Activated naive CD8-positive, alpha-beta T cell treated with anti-CD3 and anti-CD28 coated beads, Interleukin-2, amount 10 ng/mL, durations not matched to agents 7 days and 5 days (primary cell): ENCODE measurements around the gene CLDN6. TPM values are rescaled to one million over a fixed set of nuclear protein-coding genes. Genes with fewer than 3 reads are reported as not detected.

ENCODE experiments used
- ATAC-seq: fragments of 150-1000 bp; cut with Tn5 transposase; one replicate; pipeline ENCODE4 v1.10.0; 2021; ENCODE audit warnings: low read depth, moderate library complexity
- POLR2A ChIA-PET: fragments of 350-600 bp; sonication (Branson Sonifier 250); formaldehyde crosslinking; loops from one replicate; lab custom pipeline; 2021; ENCODE audit warnings: antibody characterized with exemption; lab: Charles Lee
- DNase-seq: peaks from one replicate; pipeline ENCODE4 v3.0.0; 2021
- H3K27ac Mint-ChIP-seq: one replicate; pipeline ENCODE4 v1.8.0; 2022; ENCODE audit warnings: mild to moderate bottlenecking, mixed read lengths
- H3K27me3 Mint-ChIP-seq: one replicate; pipeline ENCODE4 v1.8.0; 2022; ENCODE audit warnings: mild to moderate bottlenecking, moderate library complexity, mixed read lengths
- H3K36me3 Mint-ChIP-seq: one replicate; pipeline ENCODE4 v1.8.0; 2021; ENCODE audit warnings: mild to moderate bottlenecking, mixed read lengths
- H3K4me1 Mint-ChIP-seq: one replicate; pipeline ENCODE4 v1.8.0; 2021; ENCODE audit warnings: mixed read lengths
- H3K4me3 Mint-ChIP-seq: one replicate; pipeline ENCODE4 v1.8.0; 2022; ENCODE audit warnings: mild to moderate bottlenecking, moderate library complexity, mixed read lengths
- H3K9me3 Mint-ChIP-seq: one replicate; pipeline ENCODE4 v1.8.0; 2021; ENCODE audit warnings: mixed read lengths
- total RNA-seq, 2 experiments: library from RNA; stranded (reverse); gene quantifications; one replicate each; pipeline ENCODE4 v1.2.3, GENCODE V29; 2021

Gene CLDN6
- total RNA-seq, 2 experiments from 2014 or later, result not detected

DNA sequence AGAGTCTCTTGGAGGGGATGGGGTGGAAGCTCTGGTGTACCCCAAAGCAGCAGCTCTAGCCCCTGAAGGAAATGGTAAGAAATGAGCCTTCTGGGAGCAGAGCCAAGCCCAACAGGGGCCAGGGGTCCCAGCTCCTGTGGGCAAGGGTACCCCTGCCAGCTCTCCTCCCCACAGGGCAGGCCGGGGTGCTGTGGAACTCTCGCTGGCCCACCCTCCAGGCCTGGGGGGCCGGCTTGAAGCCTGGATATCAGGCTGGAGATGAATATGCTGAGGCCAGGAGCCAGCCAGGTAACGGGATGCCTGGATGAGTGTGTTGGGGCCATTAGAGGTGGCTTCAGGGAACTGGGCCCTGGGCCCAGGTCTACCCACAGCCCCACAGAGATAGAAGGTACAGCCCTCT is 17.4 kb downstream of the CLDN6 start:
- Mint-ChIP-seq H3K4me3 (no peak overlapping the region), H3K4me1 (peaks cover 3% of the 10 kb centered on the region)
- POLR2A ChIA-PET, result interaction anchor here (0.6 to 0.9 kb wide), 2 partner anchors 23 to 545 kb away, joined by 3 read pairs; partner anchors contain the start of genes HCFC1R1 and THOC6

GRCh38 chr16:2999929-3000328 is 18.1 kb downstream of the CLDN6 start:
- peaks cover 3% of the 10 kb centered on the region for H3K27me3 Mint-ChIP-seq
- ATAC-seq (no peak), DNase-seq (no peak)
- H3K4me3 Mint-ChIP-seq, result no peak overlapping the region
- H3K9me3 Mint-ChIP-seq, result no peaks in the 10 kb centered on the region
- POLR2A ChIA-PET, result interaction anchor here (0.9 kb wide), 1 partner anchor 24 kb away, joined by 3 read pairs; the partner anchor contains the start of genes HCFC1R1 and THOC6
- H3K36me3 Mint-ChIP-seq, result no peaks in the 10 kb centered on the region
- no peak overlapping the region for H3K27ac Mint-ChIP-seq
- H3K4me1 Mint-ChIP-seq, result peaks cover 2% of the 10 kb centered on the region

More for the DNA sequence above, 17.4 kb downstream of the CLDN6 start:
- Mint-ChIP-seq H3K27me3 (peaks cover 6% of the 10 kb centered on the region), H3K36me3 (no peaks in the 10 kb centered on the region), H3K9me3 (no peaks in the 10 kb centered on the region), H3K27ac (no peak overlapping the region)
- no peak for ATAC-seq
- no peak for DNase-seq

DNA sequence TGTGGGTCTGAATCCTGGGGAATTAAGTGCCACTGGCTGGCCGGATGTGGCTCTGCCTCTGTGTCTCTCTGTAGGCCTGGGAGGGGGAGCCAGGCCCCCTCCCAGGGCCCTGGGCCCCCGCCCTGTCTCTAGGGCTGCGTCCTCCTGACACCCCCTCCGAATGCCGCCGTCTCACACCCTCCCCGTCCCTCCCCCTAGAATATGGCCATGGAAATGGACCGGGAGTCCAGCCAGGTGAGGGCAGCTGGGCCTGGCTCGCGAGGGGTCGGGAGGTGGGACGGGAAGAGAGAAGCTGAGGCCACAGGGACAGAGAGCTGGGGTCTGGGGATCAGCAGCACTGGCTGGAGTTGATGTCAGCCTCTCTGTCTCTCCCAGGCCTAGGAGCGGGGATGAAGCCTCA is 21.7 kb downstream of the CLDN6 start:
- Mint-ChIP-seq H3K36me3 (no peaks in the 10 kb centered on the region), H3K9me3 (no peaks in the 10 kb centered on the region), H3K4me3 (no peak overlapping the region), H3K4me1 (no peaks in the 10 kb centered on the region), H3K27me3 (no peaks in the 10 kb centered on the region), H3K27ac (no peak overlapping the region)
- DNase-seq, result no peak
- ATAC-seq, result no peak
- POLR2A ChIA-PET, result interaction anchor here (2.1 kb wide), 1 partner anchor 16 kb away, joined by 4 read pairs; the partner anchor contains the start of gene PKMYT1

GRCh38 chr16:2992383-2993081 is 25.5 kb downstream of the CLDN6 start:
- Mint-ChIP-seq H3K27ac (no peak overlapping the region), H3K9me3 (no peaks in the 10 kb centered on the region), H3K27me3 (peaks cover 4% of the 10 kb centered on the region), H3K36me3 (no peaks in the 10 kb centered on the region), H3K4me3 (no peak overlapping the region), H3K4me1 (no peaks in the 10 kb centered on the region)
- no peak for ATAC-seq
- DNase-seq, result no peak
- POLR2A ChIA-PET, result no interaction called here

DNA sequence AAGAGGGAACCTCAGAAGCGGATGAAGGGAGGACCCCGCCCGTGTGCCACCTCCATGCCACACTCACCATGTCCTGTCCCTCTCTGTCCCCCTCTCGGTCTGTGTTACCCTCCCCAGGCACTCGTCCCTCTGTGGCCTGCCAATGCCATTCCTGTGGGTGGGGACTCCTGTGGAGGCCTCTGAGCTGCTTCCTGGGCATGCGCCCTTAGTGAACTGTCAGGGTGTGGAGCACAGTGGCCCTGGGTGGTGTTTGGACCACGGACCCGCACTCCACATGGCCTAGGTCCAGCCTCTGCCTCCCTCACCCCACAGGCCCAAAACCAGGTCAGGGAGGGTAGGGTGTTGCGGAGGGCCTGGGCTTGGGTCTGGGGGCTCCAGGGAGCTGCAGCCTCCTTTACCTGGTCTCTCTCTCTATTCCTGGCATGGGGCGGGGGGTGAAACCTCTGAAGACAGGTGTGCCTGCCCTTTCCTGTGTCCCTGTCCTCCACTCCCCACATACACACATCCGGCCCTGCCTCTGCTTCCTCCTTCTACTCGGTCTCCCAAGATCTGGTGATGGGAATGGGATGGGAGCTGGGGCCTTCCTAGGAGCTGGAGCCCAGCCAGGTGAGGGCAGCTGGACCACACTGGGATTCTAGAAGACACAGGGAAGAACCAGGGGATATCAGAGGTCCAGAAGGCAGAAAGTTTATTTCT is 26.3 kb downstream of the CLDN6 start:
- no peak for ATAC-seq
- Mint-ChIP-seq H3K4me1 (no peaks in the 10 kb centered on the region), H3K27me3 (peaks cover 4% of the 10 kb centered on the region), H3K36me3 (no peaks in the 10 kb centered on the region), H3K4me3 (no peak overlapping the region), H3K9me3 (no peaks in the 10 kb centered on the region), H3K27ac (no peak overlapping the region)
- DNase-seq, result no peak
- POLR2A ChIA-PET, result interaction anchor here (1.2 kb wide), 1 partner anchor 11 kb away, joined by 4 read pairs; no protein-coding TSS in a partner anchor

DNA sequence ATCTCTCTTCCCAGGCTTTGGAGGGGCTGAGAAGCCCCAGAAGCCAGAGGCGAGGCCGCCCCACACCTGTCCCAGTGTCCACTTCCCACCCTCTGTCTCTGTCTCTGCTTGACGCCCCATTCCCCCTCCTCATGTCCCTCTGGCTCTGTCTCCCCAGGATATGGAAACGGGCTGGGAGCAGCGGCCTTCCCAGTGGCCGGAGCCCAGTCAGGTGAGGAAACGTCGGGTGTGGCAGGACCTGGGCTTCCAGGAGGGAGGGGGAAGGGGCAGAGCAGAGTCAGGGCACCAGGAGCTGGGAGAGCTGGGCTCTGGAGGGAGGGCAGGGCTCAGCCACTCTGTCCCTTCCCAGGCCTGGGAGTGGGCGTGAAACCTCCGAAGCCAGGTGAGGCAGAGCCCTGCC is 27.1 kb downstream of the CLDN6 start:
- Mint-ChIP-seq H3K9me3 (no peaks in the 10 kb centered on the region), H3K27me3 (peaks cover 4% of the 10 kb centered on the region), H3K4me1 (no peaks in the 10 kb centered on the region), H3K36me3 (no peaks in the 10 kb centered on the region), H3K27ac (no peak overlapping the region), H3K4me3 (no peak overlapping the region)
- no peak for ATAC-seq
- no peak for DNase-seq
- POLR2A ChIA-PET, result interaction anchor here (1.2 kb wide), 1 partner anchor 10 kb away, joined by 4 read pairs; no protein-coding TSS in a partner anchor

DNA sequence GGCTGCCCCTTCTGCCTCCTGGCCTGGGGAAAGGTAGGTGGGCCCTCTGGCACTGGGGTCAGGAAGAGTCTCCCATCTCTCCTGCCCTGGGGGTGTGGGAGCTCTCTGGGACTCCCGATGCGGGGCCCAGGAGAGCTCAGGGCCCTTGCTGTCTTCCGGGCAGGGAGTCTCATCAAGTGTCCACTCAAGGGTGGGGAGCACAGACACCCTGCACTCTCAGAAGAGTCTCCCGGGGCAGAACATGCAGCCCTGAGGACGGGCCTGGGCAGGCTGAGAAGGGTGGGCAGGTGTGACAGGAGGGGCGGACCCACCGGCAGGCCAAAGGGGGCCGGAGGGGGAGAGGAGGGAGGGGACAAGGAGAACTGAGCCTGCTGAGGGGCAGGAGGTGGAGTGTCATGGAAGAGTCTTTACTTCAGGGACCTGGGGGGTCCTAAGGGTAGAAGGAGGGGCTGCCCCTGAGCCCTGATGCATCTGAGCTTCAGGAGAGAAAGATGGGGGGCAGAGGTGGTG is 29.3 kb downstream of the CLDN6 start:
- POLR2A ChIA-PET, result no interaction called here

DNA sequence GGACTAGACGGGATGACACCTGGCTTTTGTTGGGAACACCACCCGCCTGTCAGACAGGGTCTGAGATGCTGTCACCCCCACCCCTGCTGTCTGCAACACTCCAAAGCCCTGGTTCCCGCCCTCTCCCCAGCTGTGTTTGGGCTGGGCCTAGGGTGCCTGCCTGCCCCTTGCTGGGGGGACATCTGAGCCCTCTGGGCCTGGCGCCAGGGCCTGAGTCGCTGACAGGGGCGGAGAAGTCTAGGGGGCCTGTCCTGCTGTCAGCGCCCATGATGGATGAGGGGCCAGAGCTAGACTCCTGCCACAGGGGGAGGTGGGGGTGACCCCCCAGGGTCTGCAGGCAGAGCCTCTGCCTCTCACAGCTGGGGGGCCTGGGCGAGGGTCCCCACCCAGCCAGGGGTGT is 30.1 kb downstream of the CLDN6 start:
- Mint-ChIP-seq H3K4me3 (no peak overlapping the region), H3K27ac (no peak overlapping the region), H3K4me1 (peaks cover 4% of the 10 kb centered on the region), H3K27me3 (peaks cover 10% of the 10 kb centered on the region), H3K36me3 (no peaks in the 10 kb centered on the region), H3K9me3 (no peaks in the 10 kb centered on the region)
- DNase-seq (no peak), ATAC-seq (no peak)
- POLR2A ChIA-PET, result no interaction called here

More for the DNA sequence above, 29.3 kb downstream of the CLDN6 start:
- H3K4me3 Mint-ChIP-seq, result no peak overlapping the region
- no peaks in the 10 kb centered on the region for H3K36me3 Mint-ChIP-seq
- H3K9me3 Mint-ChIP-seq, result no peaks in the 10 kb centered on the region
- no peak overlapping the region for H3K27ac Mint-ChIP-seq
- H3K27me3 Mint-ChIP-seq, result peaks cover 7% of the 10 kb centered on the region
- H3K4me1 Mint-ChIP-seq, result peaks cover 4% of the 10 kb centered on the region
- DNase-seq (no peak), ATAC-seq (no peak)

DNA sequence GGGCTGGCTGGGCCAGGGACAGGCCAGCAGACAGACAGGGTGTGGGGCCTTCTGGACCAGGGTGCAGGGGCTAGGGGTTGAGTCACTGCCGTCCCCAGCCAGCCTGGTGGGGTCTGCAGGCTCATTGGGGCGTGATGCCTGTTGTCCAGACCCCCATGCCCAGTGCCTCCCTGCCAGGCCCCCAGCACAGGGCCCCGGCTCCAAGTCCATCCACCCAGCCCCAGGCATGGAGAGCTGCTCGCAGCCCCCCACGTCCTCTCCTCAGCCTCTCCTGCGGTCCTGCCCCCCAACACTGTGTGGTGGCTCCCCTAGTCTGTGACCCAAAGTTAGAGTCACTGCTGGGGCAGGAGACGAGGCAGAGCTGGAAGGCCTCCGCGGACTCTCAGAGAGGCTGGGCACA is 30.7 kb downstream of the CLDN6 start:
- Mint-ChIP-seq H3K27me3 (peaks cover 10% of the 10 kb centered on the region), H3K36me3 (no peaks in the 10 kb centered on the region), H3K4me3 (no peak overlapping the region), H3K4me1 (peaks cover 4% of the 10 kb centered on the region), H3K27ac (no peak overlapping the region), H3K9me3 (no peaks in the 10 kb centered on the region)
- DNase-seq (no peak), ATAC-seq (no peak)
- POLR2A ChIA-PET, result no interaction called here

GRCh38 chr16:2986623-2987188 is 31.3 kb downstream of the CLDN6 start:
- Mint-ChIP-seq H3K36me3 (no peaks in the 10 kb centered on the region), H3K27me3 (peaks cover 10% of the 10 kb centered on the region), H3K9me3 (no peaks in the 10 kb centered on the region), H3K27ac (no peak overlapping the region), H3K4me1 (peaks cover 4% of the 10 kb centered on the region), H3K4me3 (no peak overlapping the region)
- ATAC-seq, result no peak
- no peak for DNase-seq
- POLR2A ChIA-PET, result no interaction called here

DNA sequence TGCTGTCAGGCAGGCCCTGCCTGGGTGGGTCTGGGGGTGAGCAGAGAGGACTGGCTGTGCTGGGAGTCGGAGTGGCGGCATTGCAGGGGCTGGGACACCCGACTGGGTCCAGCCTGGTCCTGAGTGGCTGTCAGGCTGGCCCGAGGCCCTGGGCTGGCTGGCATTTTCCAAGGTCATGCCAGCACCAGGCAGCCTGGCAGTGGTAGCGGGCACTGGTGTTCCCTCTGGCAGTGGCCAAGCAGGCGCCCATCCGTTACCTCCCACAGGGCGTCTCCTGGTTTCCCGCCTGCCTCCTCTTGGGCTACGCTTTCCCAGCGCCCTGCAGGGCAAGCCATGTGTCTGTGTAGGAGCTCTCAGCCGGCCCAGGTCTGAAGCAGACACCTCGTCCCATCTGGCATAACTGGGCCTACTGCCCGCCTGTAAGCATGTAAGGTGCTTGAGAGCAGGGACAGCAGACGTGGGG is 32.1 kb downstream of the CLDN6 start:
- ATAC-seq (no peak), DNase-seq (no peak)
- Mint-ChIP-seq H3K27me3 (peaks cover 10% of the 10 kb centered on the region), H3K4me3 (no peak overlapping the region), H3K27ac (no peak overlapping the region), H3K4me1 (peaks cover 8% of the 10 kb centered on the region), H3K36me3 (no peaks in the 10 kb centered on the region), H3K9me3 (no peaks in the 10 kb centered on the region)
- POLR2A ChIA-PET, result no interaction called here

GRCh38 chr16:2985462-2985861 is 32.5 kb downstream of the CLDN6 start:
- H3K9me3 Mint-ChIP-seq, result no peaks in the 10 kb centered on the region
- ATAC-seq, result no peak

DNA sequence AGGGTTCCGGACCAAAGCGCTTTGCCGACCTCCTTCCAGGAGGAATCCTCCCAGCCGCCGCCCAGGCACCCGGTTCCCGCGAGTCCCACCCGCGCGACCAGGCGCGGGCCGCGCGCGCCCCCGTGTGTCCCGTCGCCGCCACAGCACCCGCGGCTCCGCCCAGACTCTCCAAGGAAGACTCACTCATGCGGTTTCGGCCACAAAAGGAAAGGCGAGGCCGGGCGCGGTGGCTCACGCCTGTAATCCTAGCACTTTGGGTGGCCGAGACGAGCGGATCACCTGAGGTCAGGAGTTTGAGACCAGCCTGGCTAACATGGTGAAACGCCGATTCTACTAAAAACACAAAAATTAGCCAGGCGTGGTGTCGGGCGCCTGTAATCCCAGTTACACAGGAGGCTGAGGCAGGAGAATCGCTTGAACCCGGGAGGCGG is 34.3 kb downstream of the CLDN6 start:
- no peaks in the 10 kb centered on the region for H3K36me3 Mint-ChIP-seq
- H3K4me3 Mint-ChIP-seq, result peak overlapping the region; percentile 55
- peaks cover 10% of the 10 kb centered on the region for H3K4me1 Mint-ChIP-seq
- peak; percentile 79 for DNase-seq
- no peaks in the 10 kb centered on the region for H3K9me3 Mint-ChIP-seq
- ATAC-seq, result peak; percentile 32
- POLR2A ChIA-PET, result interaction anchor here (4.1 kb wide), 1 partner anchor 13 kb away, joined by 46 read pairs; the partner anchor contains the start of gene PAQR4
- no peak overlapping the region for H3K27ac Mint-ChIP-seq
- H3K27me3 Mint-ChIP-seq, result peaks cover 6% of the 10 kb centered on the region

More at GRCh38 chr16:2985462-2985861, 32.5 kb downstream of the CLDN6 start:
- H3K27ac Mint-ChIP-seq, result no peak overlapping the region
- H3K4me1 Mint-ChIP-seq, result peaks cover 8% of the 10 kb centered on the region
- POLR2A ChIA-PET, result interaction anchor here (0.9 kb wide), 1 partner anchor 52 kb away, joined by 3 read pairs; no protein-coding TSS in a partner anchor
- DNase-seq, result no peak
- H3K36me3 Mint-ChIP-seq, result no peaks in the 10 kb centered on the region
- H3K27me3 Mint-ChIP-seq, result peaks cover 10% of the 10 kb centered on the region
- no peak overlapping the region for H3K4me3 Mint-ChIP-seq
